NOMO-1 treated with DMSO at 0.1 percent for 48 hours (cell line): ENCODE results near the gene NHS.

Experiments
- DNase-seq: peaks from one replicate; lab custom pipeline; 2025; ENCODE audit not compliant: unreplicated experiment; lab: John Stamatoyannopoulos, UW

The NHS gene

GRCh38 chrX:17374619-17375366, at the start of gene NHS:
Gene NHS, plus strand, starts transcription at chrX:17375200. Its CDS starts 558 bp downstream, at chrX:17375758.
- DNase-seq, result peak; percentile 51

GRCh38 chrX:17328837-17329236, 46.2 kb upstream of the NHS start:
- DNase-seq, result no peak

GRCh38 chrX:17336377-17336776, 38.6 kb upstream of the NHS start:
- no peak for DNase-seq

GRCh38 chrX:17355976-17356375, 19.0 kb upstream of the NHS start:
- no peak for DNase-seq

GRCh38 chrX:17359500-17359899, 15.5 kb upstream of the NHS start:
- DNase-seq, result no peak

- no peak for DNase-seq
Observed at GRCh38 chrX:17361620-17362019, 13.4 kb upstream of the NHS start.

GRCh38 chrX:17368002-17368401, 7.0 kb upstream of the NHS start:
- no peak for DNase-seq

GRCh38 chrX:17369309-17369708, 5.7 kb upstream of the NHS start:
- DNase-seq, result peak; percentile 66

- no peak for DNase-seq
Observed at GRCh38 chrX:17370191-17370590, 4.8 kb upstream of the NHS start.

GRCh38 chrX:17372052-17372451, 2.9 kb upstream of the NHS start:
- DNase-seq, result no peak

GRCh38 chrX:17373337-17373736, 1.7 kb upstream of the NHS start:
- no peak for DNase-seq

- no peak for DNase-seq
Observed at GRCh38 chrX:17375367-17375636, 302 bp downstream of the NHS start.

GRCh38 chrX:17375637-17376430, 834 bp downstream of the NHS start:
- no peak for DNase-seq

- DNase-seq, result no peak
Observed at GRCh38 chrX:17376431-17377077, 1.6 kb downstream of the NHS start.

- DNase-seq, result peak; percentile 15
Observed at GRCh38 chrX:17377091-17377717, 2.2 kb downstream of the NHS start.

- no peak for DNase-seq
Observed at GRCh38 chrX:17377795-17378194, 2.8 kb downstream of the NHS start.

GRCh38 chrX:17380221-17380620, 5.2 kb downstream of the NHS start:
- DNase-seq, result no peak

- DNase-seq, result no peak
Observed at GRCh38 chrX:17390419-17390850, 15.4 kb downstream of the NHS start.

GRCh38 chrX:17395154-17395553, 20.2 kb downstream of the NHS start:
- no peak for DNase-seq

GRCh38 chrX:17397074-17397473, 22.1 kb downstream of the NHS start:
- DNase-seq, result no peak

GRCh38 chrX:17403189-17403691, 28.2 kb downstream of the NHS start:
- DNase-seq, result no peak
